Hematopoietic multipotent progenitor cell treated with erythropoietin and hydrocortisone succinate and interleukin-3 and kit ligand, for 15 days (in vitro differentiated cells): ENCODE results near the gene SV2C.

Experiments
- DNase-seq: peaks from one replicate; pipeline ENCODE4 v3.0.0-alpha.2; 2015; ENCODE audit warnings: low spot score

SV2C gene

GRCh38 chr5:76384705-76385104 lies 301.5 kb downstream of the SV2C start:
- DNase-seq: no peak

GRCh38 chr5:76385540-76385939 lies 302.4 kb downstream of the SV2C start:
- DNase-seq: no peak

- DNase-seq: no peak
These were observed 303.2 kb downstream of the SV2C start for GRCh38 chr5:76386360-76386759.

GRCh38 chr5:76388236-76388635 lies 305.1 kb downstream of the SV2C start:
- DNase-seq: no peak

GRCh38 chr5:76388791-76389512 lies 305.8 kb downstream of the SV2C start:
- DNase-seq: no peak

- no peak for DNase-seq
These were observed 306.5 kb downstream of the SV2C start for GRCh38 chr5:76389513-76390154.

GRCh38 chr5:76391014-76391413 lies 307.8 kb downstream of the SV2C start:
- DNase-seq: no peak

- DNase-seq: no peak
These were observed 310.0 kb downstream of the SV2C start for GRCh38 chr5:76393035-76393680.

- no peak for DNase-seq
These were observed 314.0 kb downstream of the SV2C start for GRCh38 chr5:76397200-76397599.

- peak; percentile 39 for DNase-seq
These were observed 316.1 kb downstream of the SV2C start for GRCh38 chr5:76399268-76399667.

- no peak for DNase-seq
These were observed 317.3 kb downstream of the SV2C start for GRCh38 chr5:76400466-76400865.

- DNase-seq: peak; percentile 45
These were observed 318.6 kb downstream of the SV2C start for GRCh38 chr5:76401801-76402250.

GRCh38 chr5:76402251-76402885 lies 319.2 kb downstream of the SV2C start:
- DNase-seq: peak; percentile 78

- DNase-seq: peak; percentile 80
These were observed 319.9 kb downstream of the SV2C start, which contains the start of gene IQGAP2 for GRCh38 chr5:76402886-76403765. Gene IQGAP2, plus strand, starts transcription at chr5:76403285. Its CDS starts 261 bp downstream, at chr5:76403546.
